HG02852 (cell line): Measurements from ENCODE around the gene ARNT2.

ENCODE experiments used
- ATAC-seq: cut with Tn5 transposase; IDR thresholded peaks from one replicate; pipeline ENCODE4 v1.9.1; 2021; ENCODE audit warnings: mild to moderate bottlenecking, moderate library complexity; ENCODE audit not compliant: unreplicated experiment

The ARNT2 gene

DNA sequence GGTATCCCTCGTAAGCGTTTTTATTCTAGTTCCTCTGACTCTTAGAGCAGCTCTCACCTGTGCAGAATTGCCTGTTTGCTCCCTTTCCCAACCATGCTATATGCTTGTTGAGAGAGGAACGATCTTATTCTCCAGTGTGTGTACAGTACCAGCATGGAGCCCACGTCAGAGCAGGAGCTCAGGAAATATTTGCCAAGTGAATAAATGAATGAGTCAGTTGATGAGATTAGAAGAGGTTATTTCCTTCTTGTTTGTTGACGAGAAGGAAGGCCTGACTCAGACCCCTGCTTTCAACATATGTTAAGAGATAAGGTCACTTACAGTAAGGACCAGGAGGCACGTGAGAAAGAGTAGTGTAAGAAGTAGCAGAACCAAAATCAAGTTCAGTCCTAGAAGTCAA lies 184.6 kb downstream of the ARNT2 start:
- ATAC-seq = no peak

DNA sequence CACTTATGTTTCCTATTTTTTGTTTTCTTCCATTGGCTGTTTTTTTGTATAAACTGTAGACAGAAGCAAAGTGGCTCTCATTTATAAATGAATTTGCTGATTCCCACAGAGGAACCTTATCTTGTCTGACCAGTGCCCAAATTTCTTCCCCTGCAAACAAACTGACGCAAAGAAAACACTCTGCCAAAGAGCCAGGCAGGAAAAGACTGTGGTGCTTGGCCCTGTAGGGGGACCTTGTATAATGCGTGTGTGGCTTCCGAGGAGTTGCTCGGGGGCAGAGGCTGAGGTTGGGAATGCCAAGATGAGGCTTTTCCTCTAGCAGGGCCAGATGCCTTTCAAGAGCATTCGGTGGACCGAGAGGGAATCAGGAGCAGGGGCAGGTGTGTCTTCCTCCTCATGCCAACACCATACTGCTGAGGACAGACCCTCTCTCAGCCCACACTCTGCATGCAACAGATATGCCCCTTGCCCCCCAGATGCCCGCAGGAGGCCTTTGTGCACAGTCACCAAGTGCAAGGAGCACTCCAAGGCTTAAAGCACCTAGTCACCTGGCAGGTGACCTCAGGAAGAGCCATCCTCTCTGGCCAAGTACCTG lies 186.7 kb downstream of the ARNT2 start:
- no peak for ATAC-seq

- no peak for ATAC-seq
Measured at GRCh38 chr15:80591471-80591870, 187.3 kb downstream of the ARNT2 start.

- ATAC-seq = no peak
Measured at GRCh38 chr15:80591938-80592825, 188.0 kb downstream of the ARNT2 start.

GRCh38 chr15:80593486-80594030 lies 189.4 kb downstream of the ARNT2 start:
- no peak for ATAC-seq

DNA sequence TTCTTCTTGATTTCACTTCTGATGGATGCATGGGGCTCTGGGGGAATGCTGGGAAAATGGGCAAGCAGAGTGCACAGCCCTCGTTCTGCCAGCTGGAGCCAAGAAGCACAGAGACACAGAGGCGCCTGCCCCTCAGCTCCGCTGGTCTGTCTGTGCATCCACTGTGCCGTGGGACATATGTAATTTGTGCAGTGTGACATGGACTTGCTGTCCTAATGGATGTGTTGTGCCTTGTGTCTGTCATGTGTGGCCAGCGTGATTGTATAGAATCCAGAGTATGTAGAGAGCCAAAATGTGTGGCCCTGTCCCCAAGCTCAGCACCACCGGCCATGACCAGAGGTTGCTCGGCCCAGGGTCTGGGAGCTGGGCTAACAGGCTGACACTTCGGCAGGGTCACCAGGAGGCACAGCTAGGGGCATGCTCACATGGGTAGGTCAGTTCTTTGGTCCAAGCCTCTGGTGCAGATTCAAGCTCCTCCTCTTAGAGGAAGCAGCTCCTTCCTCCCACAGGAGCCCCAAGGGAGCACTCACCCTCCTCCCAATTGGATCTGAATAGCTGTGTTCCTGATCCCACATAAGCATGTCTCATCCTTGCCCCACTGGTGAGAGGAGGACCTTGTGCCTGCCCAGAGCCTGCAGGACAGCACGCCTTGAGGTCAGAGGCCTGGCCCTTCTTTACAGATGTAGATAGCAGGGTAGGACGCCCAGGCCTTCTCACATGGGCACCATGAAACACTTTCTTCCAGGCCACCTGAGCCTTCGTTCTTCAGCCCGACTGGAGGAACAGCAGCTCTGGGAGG lies 190.1 kb downstream of the ARNT2 start:
- ATAC-seq = no peak

DNA sequence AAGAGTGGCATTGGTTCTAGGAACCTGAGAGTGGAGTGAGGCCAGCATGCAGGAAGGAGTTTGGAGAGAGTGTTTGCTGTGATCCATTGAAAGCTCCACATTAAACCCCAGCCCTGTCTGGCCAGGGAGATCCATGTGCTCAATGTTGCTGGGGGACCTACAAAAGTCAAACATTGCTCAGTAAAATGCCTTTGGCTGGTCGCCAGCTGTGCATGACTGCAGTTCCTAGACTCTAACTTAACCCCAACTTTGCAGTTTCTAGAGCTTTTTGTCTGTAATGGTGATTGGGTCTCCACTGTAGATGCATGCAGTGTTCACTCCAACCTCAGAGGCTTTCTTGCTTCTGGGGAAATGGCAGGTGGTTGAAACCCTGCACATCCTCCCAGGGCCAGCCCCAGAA lies 191.2 kb downstream of the ARNT2 start:
- no peak for ATAC-seq

DNA sequence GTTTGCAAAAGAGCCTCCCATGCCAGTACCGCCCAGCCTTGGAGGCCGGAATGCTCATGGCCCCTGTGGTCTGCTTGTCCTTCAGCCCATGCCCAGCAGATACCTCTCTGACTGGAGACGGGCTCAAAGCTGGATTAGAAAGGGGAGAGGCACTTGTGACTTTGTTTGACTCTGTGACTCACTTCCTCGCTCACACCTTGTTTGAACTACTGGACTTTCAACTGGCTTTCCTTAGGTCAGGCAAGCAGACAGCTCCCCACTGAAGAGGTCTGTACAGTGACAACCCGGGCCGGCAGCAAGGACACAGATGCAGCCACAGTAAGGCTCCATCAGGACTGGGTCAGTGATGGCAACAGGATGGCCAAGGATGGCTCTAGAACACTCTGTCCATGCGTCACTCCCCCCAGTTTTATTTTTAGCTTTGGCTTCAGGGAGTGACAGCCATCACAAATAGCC lies 192.4 kb downstream of the ARNT2 start:
- no peak for ATAC-seq

- no peak for ATAC-seq
Measured at GRCh38 chr15:80597076-80597475, 192.9 kb downstream of the ARNT2 start.

DNA sequence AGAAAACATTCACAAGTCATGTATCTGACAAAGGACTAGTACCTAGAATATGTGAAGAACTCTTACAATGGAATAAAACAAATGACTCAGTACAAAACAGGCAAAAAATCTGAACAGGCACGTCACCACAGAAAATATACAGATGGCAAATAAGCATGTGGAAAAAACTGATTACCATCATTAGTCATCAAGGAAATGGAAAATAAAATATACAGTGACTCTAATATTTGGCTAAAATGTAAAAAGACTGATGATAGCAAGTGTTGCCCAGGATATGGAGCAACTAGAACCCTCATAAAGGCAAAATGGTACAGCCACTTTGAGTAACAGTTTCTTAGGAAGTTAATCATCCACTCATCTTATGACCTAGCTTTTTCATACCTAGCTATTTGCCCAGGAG lies 195.2 kb downstream of the ARNT2 start:
- ATAC-seq = no peak

GRCh38 chr15:80600626-80601025 lies 196.4 kb downstream of the ARNT2 start:
- ATAC-seq = no peak

DNA sequence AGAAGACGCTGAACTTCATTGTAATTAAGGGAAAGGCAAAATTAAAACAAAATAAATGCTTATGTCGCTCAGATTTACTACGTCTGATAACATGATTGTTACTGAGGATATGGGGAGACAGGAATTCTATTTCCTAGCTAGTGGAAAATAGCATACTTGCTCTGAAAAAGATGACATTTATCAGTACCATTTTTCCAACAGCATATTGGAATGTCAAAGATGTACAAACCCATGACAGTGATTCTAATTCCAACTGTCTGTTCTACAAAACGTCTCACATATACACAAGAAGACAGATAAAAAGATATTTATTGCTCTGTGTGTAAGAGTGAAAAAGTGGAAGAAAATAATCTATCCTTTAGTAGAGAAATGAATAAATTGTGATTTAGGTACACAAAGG lies 197.1 kb downstream of the ARNT2 start:
- ATAC-seq = no peak

DNA sequence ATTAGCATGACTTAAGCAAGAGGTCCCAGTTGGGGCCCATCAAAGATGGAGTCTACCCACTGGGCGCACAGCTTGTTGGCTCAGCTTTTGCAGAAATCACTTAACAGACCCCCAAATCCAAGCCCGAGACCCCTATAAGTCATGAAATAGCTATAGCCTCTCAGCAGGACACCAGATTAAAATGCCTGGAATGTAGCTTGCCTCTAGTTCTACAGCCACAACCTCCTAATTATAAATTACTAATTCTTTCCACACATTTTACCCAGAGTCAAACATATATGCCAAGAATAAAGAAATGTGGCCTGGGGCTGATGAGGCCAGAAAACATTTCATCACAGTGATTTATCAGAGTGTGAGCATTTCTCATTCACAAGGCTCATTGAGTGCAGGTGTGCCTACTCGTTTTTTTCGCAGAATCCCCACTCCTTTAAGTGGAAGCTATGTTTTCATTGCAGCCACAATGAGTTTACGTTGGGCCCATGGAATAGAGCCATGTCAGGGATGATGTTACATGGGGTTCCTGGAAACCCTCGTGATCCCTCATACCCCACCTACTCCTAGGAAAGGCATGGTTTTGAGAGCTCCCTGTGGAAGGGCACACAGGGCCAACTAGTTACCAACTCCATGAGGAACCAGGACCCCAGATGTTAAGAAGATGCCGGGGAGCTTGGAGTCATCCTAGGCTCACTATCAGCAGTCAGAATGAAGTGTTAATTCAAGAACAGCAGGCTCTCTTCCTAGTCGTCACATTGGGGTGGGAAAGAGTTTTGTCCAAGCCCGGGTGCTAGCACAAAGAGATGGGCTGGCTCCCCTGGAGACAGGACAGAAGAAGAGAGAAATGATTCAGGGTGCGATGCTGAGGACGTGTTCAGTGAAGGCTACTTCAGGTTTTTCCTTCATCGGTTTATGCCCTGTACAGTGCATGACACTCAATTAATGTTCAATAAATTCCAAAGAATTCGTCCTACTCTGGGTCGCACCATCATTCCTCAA lies 200.7 kb downstream of the ARNT2 start:
- ATAC-seq = no peak

GRCh38 chr15:80605591-80606150 lies 201.5 kb downstream of the ARNT2 start:
- ATAC-seq = no peak

DNA sequence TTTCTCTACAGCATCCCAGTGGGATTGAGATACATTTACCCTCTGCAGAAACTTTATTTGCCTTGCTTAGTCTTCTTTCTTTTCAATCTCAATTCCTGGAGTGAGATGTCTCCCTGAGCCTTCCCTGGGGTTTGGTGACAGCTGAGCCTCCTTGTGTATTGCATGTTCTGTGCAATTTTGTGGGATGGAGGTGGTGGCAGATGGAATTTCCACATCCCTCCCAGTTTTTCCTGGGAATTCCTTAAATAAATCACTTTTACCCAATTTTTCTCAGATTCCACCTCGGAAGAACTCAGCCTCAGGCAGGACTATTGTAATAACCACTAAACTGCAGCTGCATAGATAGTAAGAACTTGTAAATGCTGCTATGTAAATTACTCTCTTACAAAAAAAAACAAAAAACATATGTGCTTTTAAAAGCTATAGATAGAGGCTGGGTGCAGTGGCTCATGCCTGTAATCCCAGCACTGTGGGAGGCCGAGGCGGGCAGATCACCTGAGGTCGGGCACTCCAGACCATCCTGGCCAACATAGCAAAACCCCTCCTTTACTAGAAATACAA lies 202.4 kb downstream of the ARNT2 start:
- no peak for ATAC-seq

DNA sequence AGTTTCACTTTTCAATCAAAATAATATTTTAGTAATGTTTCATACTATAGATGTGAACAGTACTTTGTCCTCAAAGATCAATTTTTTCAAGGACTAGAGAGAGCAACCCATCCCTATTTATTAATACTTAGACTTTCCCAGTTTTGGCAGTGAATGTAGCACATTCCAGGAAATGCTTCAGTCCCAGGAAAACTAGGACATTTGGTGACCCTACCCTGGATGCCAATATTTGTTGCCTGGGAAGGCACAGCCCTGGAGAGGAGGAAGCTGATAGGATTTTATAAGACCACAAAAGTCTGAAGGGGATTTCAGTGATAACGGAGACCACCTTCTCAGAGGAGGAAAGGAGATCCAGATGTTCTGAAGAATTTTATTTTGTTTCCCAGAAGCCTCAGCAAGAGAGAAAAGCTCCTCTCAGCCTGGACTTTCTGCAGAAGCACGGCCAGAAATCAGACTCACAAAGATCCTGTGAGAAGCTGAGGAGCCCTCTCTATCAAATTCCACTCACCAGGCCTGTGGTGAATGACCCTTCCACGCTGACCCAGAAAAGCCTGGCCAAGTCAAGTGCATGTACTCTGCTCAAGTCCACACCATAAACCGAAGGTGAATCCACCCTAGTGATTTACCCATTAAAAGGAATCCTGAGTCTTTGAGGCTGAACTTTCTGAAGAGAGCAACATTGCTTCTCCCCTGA lies 203.3 kb downstream of the ARNT2 start:
- ATAC-seq = no peak

- no peak for ATAC-seq
Measured at GRCh38 chr15:80608688-80609087, 204.5 kb downstream of the ARNT2 start.

DNA sequence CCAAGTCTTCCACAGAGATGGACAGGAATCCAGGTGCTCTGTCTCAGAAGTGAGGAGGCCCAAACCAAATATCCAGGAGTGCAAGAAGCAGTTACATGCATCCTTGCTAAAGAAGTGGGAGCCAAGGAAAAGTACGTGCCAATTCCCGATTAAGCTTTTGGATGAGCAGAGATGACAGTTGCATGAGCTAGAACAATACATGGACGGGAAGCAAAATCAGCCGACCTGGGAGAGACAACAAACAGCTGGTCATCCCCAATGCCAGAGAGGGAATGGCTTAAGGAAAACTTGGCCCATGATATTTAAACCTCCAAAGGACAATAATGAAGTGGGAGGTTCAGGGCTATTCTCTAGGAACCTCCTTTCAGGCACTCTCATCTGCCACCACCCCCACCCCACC lies 204.9 kb downstream of the ARNT2 start:
- no peak for ATAC-seq

- ATAC-seq = no peak
Measured at GRCh38 chr15:80609512-80609946, 205.3 kb downstream of the ARNT2 start.
